CD14-positive monocyte (primary cell): Measurements from ENCODE around the gene FRAS1. TPM values are rescaled to one million over a fixed set of nuclear protein-coding genes. Genes with fewer than 3 reads are reported as not detected.

Experiments used
- DNase-seq, 3 donors: peaks; one replicate each; pipeline ENCODE4 v3.0.0-alpha.2; 2011 to 2022
- H2AFZ ChIP-seq: 2 replicates; pipeline ENCODE4 v1.6.0; 2012; ENCODE audit warnings: mild to moderate bottlenecking, low read depth, low read length, inconsistent platforms; ENCODE audit not compliant: insufficient read depth, poor library complexity, severe bottlenecking
- H3K27ac ChIP-seq, 2 donors: 1 replicate in 1 of 2; 2 replicates in 1 of 2; pipeline ENCODE4 v1.5.1; 2012 to 2013; ENCODE audit warnings: low read length in 2 of 2, control low read depth in 1 of 2, inconsistent platforms in 1 of 2, low read depth in 1 of 2, mild to moderate bottlenecking in 1 of 2
- H3K27me3 ChIP-seq, 2 donors: one replicate each; pipeline versions ENCODE4 v1.6.0 to v1.6.1; 2011 to 2013; ENCODE audit warnings: low read length in 2 of 2; ENCODE audit not compliant: control insufficient read depth in 2 of 2, insufficient read depth in 2 of 2
- H3K36me3 ChIP-seq, 2 donors: replicated peaks in 1 of 2; 1 replicate in 1 of 2; 2 replicates in 1 of 2; pipeline versions ENCODE4 v1.5.1 to v1.6.1; 2012 to 2013; ENCODE audit warnings: low read length in 2 of 2, control low read depth in 1 of 2, inconsistent platforms in 1 of 2, mild to moderate bottlenecking in 1 of 2; ENCODE audit not compliant: insufficient read depth in 2 of 2, control insufficient read depth in 1 of 2
- H3K4me1 ChIP-seq, 2 donors: 1 replicate in 1 of 2; 2 replicates in 1 of 2; pipeline versions ENCODE4 v1.5.1 to v1.6.1; 2012 to 2013; ENCODE audit warnings: low read length in 2 of 2, control low read depth in 1 of 2, inconsistent platforms in 1 of 2, mild to moderate bottlenecking in 1 of 2, moderate library complexity in 1 of 2; ENCODE audit not compliant: insufficient read depth in 2 of 2, control insufficient read depth in 1 of 2
- H3K4me2 ChIP-seq: replicated peaks from 2 replicates; pipeline ENCODE3; 2012; ENCODE audit warnings: low read length, moderate library complexity, mild to moderate bottlenecking; ENCODE audit not compliant: poor library complexity, severe bottlenecking; ENCODE audit errors: extremely low read depth
- H3K4me3 ChIP-seq, 3 experiments: fragments of 200-600 bp in 1 of 3; sonication (generic) in 1 of 3; replicated peaks in 1 of 3; 1 replicate in 2 of 3; 2 replicates in 1 of 3; pipeline ENCODE4 v1.5.1; 2011 to 2013; ENCODE audit warnings: low read length in 3 of 3, mild to moderate bottlenecking in 3 of 3, control low read depth in 2 of 3, low read depth in 2 of 3, inconsistent platforms in 1 of 3, moderate library complexity in 1 of 3
- H3K79me2 ChIP-seq: 2 replicates; pipeline ENCODE4 v1.6.0; 2012; ENCODE audit warnings: mild to moderate bottlenecking, control low read depth, inconsistent platforms, low read length, moderate library complexity; ENCODE audit not compliant: insufficient read depth
- H3K9ac ChIP-seq: 2 replicates; pipeline ENCODE4 v1.6.0; 2017; ENCODE audit warnings: low read length, mild to moderate bottlenecking; ENCODE audit not compliant: insufficient read depth, poor library complexity, severe bottlenecking
- H3K9me3 ChIP-seq, 2 donors: replicated peaks in 1 of 2; 1 replicate in 1 of 2; 2 replicates in 1 of 2; pipeline versions ENCODE4 v1.5.1 to v1.6.1; 2012 to 2013; ENCODE audit warnings: low read length in 2 of 2, control low read depth in 1 of 2; ENCODE audit not compliant: control insufficient read depth in 1 of 2, insufficient read depth in 1 of 2
- H4K20me1 ChIP-seq: 2 replicates; pipeline ENCODE4 v1.6.0; 2012; ENCODE audit warnings: mild to moderate bottlenecking, low read length, control low read depth, moderate library complexity; ENCODE audit not compliant: insufficient read depth
- H3K27ac Mint-ChIP-seq, 7 donors: one replicate each; pipeline ENCODE4 v1.8.0; 2020; ENCODE audit warnings: mild to moderate bottlenecking in 7 of 7, mixed read lengths in 7 of 7, moderate library complexity in 6 of 7, inconsistent platforms in 2 of 7
- H3K27me3 Mint-ChIP-seq, 3 donors: one replicate each; pipeline ENCODE4 v1.8.0; 2021 to 2022; ENCODE audit warnings: low read depth in 3 of 3, mild to moderate bottlenecking in 3 of 3, mixed read lengths in 3 of 3, moderate library complexity in 3 of 3, inconsistent platforms in 1 of 3
- H3K36me3 Mint-ChIP-seq, 2 donors: one replicate each; pipeline ENCODE4 v1.8.0; 2020; ENCODE audit warnings: mixed read lengths in 2 of 2, inconsistent platforms in 1 of 2, mild to moderate bottlenecking in 1 of 2
- H3K4me1 Mint-ChIP-seq: one replicate; pipeline ENCODE4 v1.8.0; 2020; ENCODE audit warnings: mild to moderate bottlenecking, mixed read lengths
- H3K4me3 Mint-ChIP-seq, 2 donors: one replicate each; pipeline ENCODE4 v1.8.0; 2020; ENCODE audit warnings: mild to moderate bottlenecking in 2 of 2, mixed read lengths in 2 of 2, moderate library complexity in 1 of 2
- H3K9me3 Mint-ChIP-seq, 7 donors: one replicate each; pipeline ENCODE4 v1.8.0; 2020 to 2022; ENCODE audit warnings: mixed read lengths in 7 of 7, mild to moderate bottlenecking in 6 of 7, moderate library complexity in 6 of 7, inconsistent platforms in 2 of 7
- WGBS: methylation state at CpG from one replicate; pipeline ENCODE4 v1.1.5; 2013; ENCODE audit warnings: missing lambda C conversion rate; ENCODE audit not compliant: insufficient coverage; 5-methylcytosine and 5-hydroxymethylcytosine counted together
- intact Hi-C, 2 donors: fragments of 100-400 bp; cut with micrococcal nuclease; formaldehyde crosslinking; loops; one replicate each; pipeline versions ENCODE4 v1.15.0 to v1.15.1; 2023
- polyA plus RNA-seq, 3 donors: library from polyadenylated mRNA; depleted of rRNA in 1 of 3; unstranded in 2 of 3; stranded (reverse) in 1 of 3; fragments of 300-500 nt in 2 of 3; fragments of >200 nt in 1 of 3; fragmentation: Illumina TruSeq in 2 of 3; gene quantifications; 1 replicate in 2 of 3; 2 replicates in 1 of 3; pipeline ENCODE4 v1.2.3, GENCODE V29; 2012 to 2021
- TF ChIP-seq, protein P1 (sequence below): fragments of 200-600 bp; IDR thresholded peaks from one replicate; pipeline ENCODE4 v1.8.0; 2022; ENCODE audit warnings: antibody characterized with exemption, mild to moderate bottlenecking

FRAS1 gene
- polyA plus RNA-seq, 3 donors, result not detected

GRCh38 chr4:78078101-78078500 lies 21.0 kb downstream of the FRAS1 start:
- TF ChIP-seq, protein P1, sequence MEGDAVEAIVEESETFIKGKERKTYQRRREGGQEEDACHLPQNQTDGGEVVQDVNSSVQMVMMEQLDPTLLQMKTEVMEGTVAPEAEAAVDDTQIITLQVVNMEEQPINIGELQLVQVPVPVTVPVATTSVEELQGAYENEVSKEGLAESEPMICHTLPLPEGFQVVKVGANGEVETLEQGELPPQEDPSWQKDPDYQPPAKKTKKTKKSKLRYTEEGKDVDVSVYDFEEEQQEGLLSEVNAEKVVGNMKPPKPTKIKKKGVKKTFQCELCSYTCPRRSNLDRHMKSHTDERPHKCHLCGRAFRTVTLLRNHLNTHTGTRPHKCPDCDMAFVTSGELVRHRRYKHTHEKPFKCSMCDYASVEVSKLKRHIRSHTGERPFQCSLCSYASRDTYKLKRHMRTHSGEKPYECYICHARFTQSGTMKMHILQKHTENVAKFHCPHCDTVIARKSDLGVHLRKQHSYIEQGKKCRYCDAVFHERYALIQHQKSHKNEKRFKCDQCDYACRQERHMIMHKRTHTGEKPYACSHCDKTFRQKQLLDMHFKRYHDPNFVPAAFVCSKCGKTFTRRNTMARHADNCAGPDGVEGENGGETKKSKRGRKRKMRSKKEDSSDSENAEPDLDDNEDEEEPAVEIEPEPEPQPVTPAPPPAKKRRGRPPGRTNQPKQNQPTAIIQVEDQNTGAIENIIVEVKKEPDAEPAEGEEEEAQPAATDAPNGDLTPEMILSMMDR, result no peak
- Mint-ChIP-seq H3K27ac (no peak overlapping the region), H3K9me3 (peaks cover 0 to 1% (median 0%) of the 10 kb centered on the region in 7 donors), H3K36me3 (no peaks in the 10 kb centered on the region), H3K4me1 (no peaks in the 10 kb centered on the region), H3K27me3 (peaks cover 2% of the 10 kb centered on the region in 3 donors), H3K4me3 (no peak overlapping the region)
- Histone ChIP-seq H3K27ac (no peak overlapping the region), H3K9ac (no peak overlapping the region), H3K79me2 (no peaks in the 10 kb centered on the region), H3K4me1 (no peaks in the 10 kb centered on the region), H4K20me1 (no peaks in the 10 kb centered on the region), H3K4me2 (no peak overlapping the region), H3K9me3 (no peaks in the 10 kb centered on the region), H3K4me3 (no peak overlapping the region), H3K36me3 (no peaks in the 10 kb centered on the region), H3K27me3 (no peaks in the 10 kb centered on the region), H2AFZ (no peak overlapping the region)
- no peak for DNase-seq
- WGBS, result no CpG with 5 or more reads among the region's 1 CpG
- intact Hi-C loops, result no loop called here

DNA sequence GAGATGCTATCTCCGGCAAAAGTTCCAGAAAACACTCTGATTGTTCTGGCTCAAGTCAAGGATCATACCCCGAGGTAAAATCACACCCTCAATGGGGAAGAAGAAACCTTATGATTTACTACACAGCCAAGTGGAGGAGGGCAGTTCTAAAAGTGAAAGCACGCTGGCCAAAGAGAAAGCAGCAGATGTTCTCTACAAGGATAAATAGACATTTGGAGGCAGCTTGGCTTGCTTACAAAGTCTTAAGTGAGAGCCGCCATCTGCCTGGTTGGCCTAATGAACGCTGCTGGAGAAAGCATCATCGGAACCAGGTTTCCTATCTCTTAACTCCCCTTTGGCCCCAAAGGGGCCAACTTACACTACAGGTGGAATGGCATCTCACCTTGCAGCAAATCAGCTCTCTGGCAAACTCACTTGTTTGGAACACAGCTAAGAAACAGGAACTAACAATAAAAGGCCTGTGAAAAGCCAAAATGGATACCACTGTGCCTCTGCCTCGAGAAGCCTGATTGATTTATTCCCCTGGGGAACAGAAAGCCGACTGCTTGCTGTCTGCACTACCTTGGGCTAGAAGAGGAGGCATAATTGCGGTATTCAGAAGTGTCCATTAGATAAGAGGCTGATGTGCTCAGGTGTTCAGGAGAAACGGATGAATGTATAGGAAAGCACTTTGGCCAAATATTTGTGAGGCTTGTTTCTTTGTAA lies 22.8 kb downstream of the FRAS1 start:
- Histone ChIP-seq H4K20me1 (no peaks in the 10 kb centered on the region), H3K79me2 (no peaks in the 10 kb centered on the region), H3K36me3 (no peaks in the 10 kb centered on the region), H3K27ac (no peak overlapping the region), H3K9me3 (no peaks in the 10 kb centered on the region), H3K4me1 (no peaks in the 10 kb centered on the region), H3K27me3 (no peaks in the 10 kb centered on the region), H3K4me3 (no peak overlapping the region), H3K9ac (no peak overlapping the region), H2AFZ (no peak overlapping the region), H3K4me2 (no peak overlapping the region)
- no peak for DNase-seq
- Mint-ChIP-seq H3K36me3 (no peaks in the 10 kb centered on the region), H3K4me1 (no peaks in the 10 kb centered on the region), H3K4me3 (no peak overlapping the region), H3K9me3 (peaks cover 0 to 1% (median 0%) of the 10 kb centered on the region in 7 donors), H3K27me3 (peaks cover 2% of the 10 kb centered on the region in 3 donors), H3K27ac (no peak overlapping the region)
- WGBS, result 72% methylated on average over 5 of the region's 10 CpGs
- TF ChIP-seq, protein P1, result no peak
- intact Hi-C loops, result no loop called here
